HepG2 (cell line): Measurements from ENCODE around the gene TMEM9. TPM values are rescaled to one million over a fixed set of nuclear protein-coding genes. Genes with fewer than 3 reads are reported as not detected.

Experiments
- ADNP ChIP-seq: sonication (generic); formaldehyde crosslinking; IDR thresholded peaks from 2 replicates; pipeline ENCODE4 v1.4.0; 2020; ENCODE audit warnings: missing genetic modification reagents
- BRD4 ChIP-seq: sonication (generic); formaldehyde crosslinking; IDR thresholded peaks from 2 replicates; pipeline ENCODE4 v1.4.0; 2020; ENCODE audit warnings: missing genetic modification reagents
- DNMT1 ChIP-seq: sonication (generic); formaldehyde crosslinking; IDR thresholded peaks from 2 replicates; pipeline ENCODE4 v1.5.1; 2020; ENCODE audit warnings: mild to moderate bottlenecking, missing genetic modification reagents
- HNRNPH1 ChIP-seq: fragments of 200-400 bp; formaldehyde crosslinking; optimal IDR thresholded peaks from 2 replicates; pipeline ENCODE3; 2017; ENCODE audit warnings: mild to moderate bottlenecking, low read depth, low read length
- RARG ChIP-seq: sonication (generic); formaldehyde crosslinking; IDR thresholded peaks from 2 replicates; pipeline ENCODE4 v1.4.0; 2020; ENCODE audit warnings: low read depth, mild to moderate bottlenecking, missing genetic modification reagents
- SALL2 ChIP-seq: sonication (generic); formaldehyde crosslinking; IDR thresholded peaks from 2 replicates; pipeline ENCODE4 v1.8.1; 2023; ENCODE audit warnings: mild to moderate bottlenecking, missing genetic modification reagents, inconsistent platforms
- SATB2 ChIP-seq: sonication (generic); formaldehyde crosslinking; IDR thresholded peaks from 2 replicates; pipeline ENCODE4 v1.5.0; 2020; ENCODE audit warnings: missing genetic modification reagents
- SIX4 ChIP-seq: sonication (generic); formaldehyde crosslinking; IDR thresholded peaks from 2 replicates; pipeline ENCODE4 v1.4.0; 2020; ENCODE audit warnings: missing genetic modification reagents
- SMC3 ChIP-seq: IDR thresholded peaks from 2 replicates; pipeline ENCODE4 v1.6.1; 2011; ENCODE audit warnings: low read length, improper control_type of control experiment
- THYN1 ChIP-seq: sonication (generic); formaldehyde crosslinking; IDR thresholded peaks from 2 replicates; pipeline ENCODE4 v1.8.1; 2023; ENCODE audit warnings: low read depth, mild to moderate bottlenecking, moderate library complexity, missing genetic modification reagents, borderline replicate concordance
- YEATS4 ChIP-seq: sonication (generic); formaldehyde crosslinking; IDR thresholded peaks from 2 replicates; pipeline ENCODE4 v1.4.0; 2020; ENCODE audit warnings: missing genetic modification reagents, borderline replicate concordance
- YY1 ChIP-seq: IDR thresholded peaks from 2 replicates; pipeline ENCODE4 v1.6.1; 2011; ENCODE audit warnings: low read length, low read depth, moderate library complexity, mild to moderate bottlenecking; ENCODE audit not compliant: insufficient read depth, insufficient replicate concordance
- ZFX ChIP-seq: sonication (generic); formaldehyde crosslinking; IDR thresholded peaks from 2 replicates; pipeline ENCODE4 v1.4.0; 2020; ENCODE audit warnings: mild to moderate bottlenecking, low read depth, missing genetic modification reagents, moderate library complexity
- ZNF256 ChIP-seq: sonication (generic); formaldehyde crosslinking; conservative IDR thresholded peaks from 2 replicates; pipeline ENCODE4 v1.4.0; 2020; ENCODE audit warnings: missing genetic modification reagents
- ZNF530 ChIP-seq: sonication (generic); formaldehyde crosslinking; IDR thresholded peaks from 2 replicates; pipeline ENCODE4 v1.5.0; 2020; ENCODE audit warnings: low read depth, mild to moderate bottlenecking, missing genetic modification reagents
- polyA plus RNA-seq, 8 experiments: library from polyadenylated mRNA; depleted of rRNA in 3 of 8; stranded (reverse) in 7 of 8; unstranded in 1 of 8; fragments of >200 nt; fragmentation: Illumina TruSeq in 4 of 8; extraction: Trizol in 4 of 8; gene quantifications; 2 replicates each; pipeline versions ENCODE4 v1.2.1 to v1.2.3, GENCODE V29; 2011 to 2016; ENCODE audit warnings: low read depth in 4 of 8, missing spikeins in 1 of 8, mixed read lengths in 1 of 8; ENCODE audit not compliant: insufficient read depth in 1 of 8
- total RNA-seq, 5 experiments: library from RNA; depleted of rRNA; stranded (reverse); fragments of >200 nt; fragmentation: Illumina TruSeq; extraction: Trizol; gene quantifications; 2 replicates each; pipeline ENCODE4 v1.2.3, GENCODE V29; 2016; ENCODE audit warnings: low read depth in 1 of 5
- TF ChIP-seq, protein P1 (sequence below): sonication (generic); formaldehyde crosslinking; IDR thresholded peaks from 2 replicates; pipeline ENCODE4 v1.8.0; 2022; ENCODE audit warnings: mild to moderate bottlenecking, missing genetic modification reagents, moderate library complexity
- TF ChIP-seq, protein P2 (sequence below): sonication (generic); formaldehyde crosslinking; IDR thresholded peaks from 2 replicates; pipeline ENCODE4 v1.8.0; 2022; ENCODE audit warnings: mild to moderate bottlenecking, missing genetic modification reagents, moderate library complexity
- TF ChIP-seq, protein P3 (sequence below): sonication (generic); formaldehyde crosslinking; IDR thresholded peaks from 2 replicates; pipeline ENCODE4 v1.8.0; 2022; ENCODE audit warnings: missing genetic modification reagents, mild to moderate bottlenecking, moderate library complexity, borderline replicate concordance
- TF ChIP-seq, protein P4 (sequence below): sonication (generic); formaldehyde crosslinking; IDR thresholded peaks from 2 replicates; pipeline ENCODE4 v1.5.1; 2020; ENCODE audit warnings: mild to moderate bottlenecking, missing genetic modification reagents, moderate library complexity

TMEM9 gene
- total and polyA plus RNA-seq, 2 of the 13 experiments (the other 11 are each of a cell fraction or from before 2014, with no cell fraction given): 60.9 to 102 TPM

DNA sequence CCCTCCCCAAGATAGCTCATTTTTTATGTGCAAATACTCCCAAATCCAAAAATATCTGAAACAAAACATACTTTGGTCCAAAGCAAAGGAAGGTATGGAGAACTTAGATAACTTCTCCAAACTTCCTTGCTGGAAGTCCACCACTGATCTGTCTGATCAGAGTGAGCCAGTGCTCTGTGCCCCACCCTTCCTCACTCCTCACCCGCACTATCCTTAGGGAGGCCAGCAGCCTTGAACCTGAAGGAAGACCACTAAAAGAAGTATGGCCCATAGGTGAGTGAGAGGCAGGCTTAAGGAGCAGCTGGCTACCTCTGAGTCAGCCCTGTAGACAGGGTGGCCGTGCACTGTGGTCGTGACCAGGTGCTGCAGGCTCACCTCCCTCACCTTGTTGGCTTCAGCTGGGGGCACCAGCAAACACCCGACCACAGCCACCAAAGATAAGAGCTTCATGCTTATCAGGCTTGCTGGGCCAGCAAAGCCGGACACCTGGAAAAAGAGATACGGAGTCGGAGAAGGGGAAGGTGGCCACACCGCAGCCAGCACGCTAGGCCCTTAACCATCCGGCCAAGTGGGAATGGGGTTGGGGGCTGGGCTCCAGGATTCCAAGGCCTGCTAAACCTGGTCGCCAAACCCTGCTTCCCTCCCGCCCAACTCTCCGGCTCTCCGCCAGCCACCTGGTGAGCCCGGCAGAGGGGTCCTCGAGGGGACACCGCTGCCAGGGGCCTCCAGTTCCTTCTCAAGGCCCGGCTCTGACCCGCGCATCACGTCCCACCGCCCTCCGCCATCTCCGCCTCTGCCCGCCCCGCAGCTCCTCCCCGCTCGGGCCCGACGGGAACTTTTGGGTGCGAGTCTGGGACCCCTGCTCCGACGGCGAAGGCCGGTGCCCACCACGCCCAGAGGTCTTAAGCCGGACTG, 543 bp downstream of the TMEM9 start (continued):
- TF ChIP-seq, protein P1, sequence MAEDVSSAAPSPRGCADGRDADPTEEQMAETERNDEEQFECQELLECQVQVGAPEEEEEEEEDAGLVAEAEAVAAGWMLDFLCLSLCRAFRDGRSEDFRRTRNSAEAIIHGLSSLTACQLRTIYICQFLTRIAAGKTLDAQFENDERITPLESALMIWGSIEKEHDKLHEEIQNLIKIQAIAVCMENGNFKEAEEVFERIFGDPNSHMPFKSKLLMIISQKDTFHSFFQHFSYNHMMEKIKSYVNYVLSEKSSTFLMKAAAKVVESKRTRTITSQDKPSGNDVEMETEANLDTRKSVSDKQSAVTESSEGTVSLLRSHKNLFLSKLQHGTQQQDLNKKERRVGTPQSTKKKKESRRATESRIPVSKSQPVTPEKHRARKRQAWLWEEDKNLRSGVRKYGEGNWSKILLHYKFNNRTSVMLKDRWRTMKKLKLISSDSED (CRISPR knock-in tag): no peak
- TF ChIP-seq, protein P2, sequence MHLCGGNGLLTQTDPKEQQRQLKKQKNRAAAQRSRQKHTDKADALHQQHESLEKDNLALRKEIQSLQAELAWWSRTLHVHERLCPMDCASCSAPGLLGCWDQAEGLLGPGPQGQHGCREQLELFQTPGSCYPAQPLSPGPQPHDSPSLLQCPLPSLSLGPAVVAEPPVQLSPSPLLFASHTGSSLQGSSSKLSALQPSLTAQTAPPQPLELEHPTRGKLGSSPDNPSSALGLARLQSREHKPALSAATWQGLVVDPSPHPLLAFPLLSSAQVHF (CRISPR knock-in tag): no peak
- TF ChIP-seq ADNP: no peak
- no peak for TF ChIP-seq ZNF530 (CRISPR knock-in tag)
- TF ChIP-seq ZFX (CRISPR knock-in tag): peak; percentile 89
- TF ChIP-seq, protein P3, sequence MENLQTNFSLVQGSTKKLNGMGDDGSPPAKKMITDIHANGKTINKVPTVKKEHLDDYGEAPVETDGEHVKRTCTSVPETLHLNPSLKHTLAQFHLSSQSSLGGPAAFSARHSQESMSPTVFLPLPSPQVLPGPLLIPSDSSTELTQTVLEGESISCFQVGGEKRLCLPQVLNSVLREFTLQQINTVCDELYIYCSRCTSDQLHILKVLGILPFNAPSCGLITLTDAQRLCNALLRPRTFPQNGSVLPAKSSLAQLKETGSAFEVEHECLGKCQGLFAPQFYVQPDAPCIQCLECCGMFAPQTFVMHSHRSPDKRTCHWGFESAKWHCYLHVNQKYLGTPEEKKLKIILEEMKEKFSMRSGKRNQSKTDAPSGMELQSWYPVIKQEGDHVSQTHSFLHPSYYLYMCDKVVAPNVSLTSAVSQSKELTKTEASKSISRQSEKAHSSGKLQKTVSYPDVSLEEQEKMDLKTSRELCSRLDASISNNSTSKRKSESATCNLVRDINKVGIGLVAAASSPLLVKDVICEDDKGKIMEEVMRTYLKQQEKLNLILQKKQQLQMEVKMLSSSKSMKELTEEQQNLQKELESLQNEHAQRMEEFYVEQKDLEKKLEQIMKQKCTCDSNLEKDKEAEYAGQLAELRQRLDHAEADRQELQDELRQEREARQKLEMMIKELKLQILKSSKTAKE (CRISPR knock-in tag): no peak
- no peak for TF ChIP-seq SIX4 (CRISPR knock-in tag)
- TF ChIP-seq HNRNPH1: no peak
- no peak for TF ChIP-seq SATB2 (CRISPR knock-in tag)
- no peak for TF ChIP-seq THYN1 (CRISPR knock-in tag)
- peak; percentile 64 for TF ChIP-seq YY1
- peak; percentile 49; the same call in 1 of the 2 replicates for TF ChIP-seq ZNF256 (CRISPR knock-in tag)
- TF ChIP-seq YEATS4 (CRISPR knock-in tag): peak; percentile 54; the same call in 1 of the 2 replicates
- TF ChIP-seq RARG (CRISPR knock-in tag): no peak
- no peak for TF ChIP-seq BRD4 (CRISPR knock-in tag)
- TF ChIP-seq SALL2: peak; percentile 38; the same call in 1 of the 2 replicates
- TF ChIP-seq, protein P4, sequence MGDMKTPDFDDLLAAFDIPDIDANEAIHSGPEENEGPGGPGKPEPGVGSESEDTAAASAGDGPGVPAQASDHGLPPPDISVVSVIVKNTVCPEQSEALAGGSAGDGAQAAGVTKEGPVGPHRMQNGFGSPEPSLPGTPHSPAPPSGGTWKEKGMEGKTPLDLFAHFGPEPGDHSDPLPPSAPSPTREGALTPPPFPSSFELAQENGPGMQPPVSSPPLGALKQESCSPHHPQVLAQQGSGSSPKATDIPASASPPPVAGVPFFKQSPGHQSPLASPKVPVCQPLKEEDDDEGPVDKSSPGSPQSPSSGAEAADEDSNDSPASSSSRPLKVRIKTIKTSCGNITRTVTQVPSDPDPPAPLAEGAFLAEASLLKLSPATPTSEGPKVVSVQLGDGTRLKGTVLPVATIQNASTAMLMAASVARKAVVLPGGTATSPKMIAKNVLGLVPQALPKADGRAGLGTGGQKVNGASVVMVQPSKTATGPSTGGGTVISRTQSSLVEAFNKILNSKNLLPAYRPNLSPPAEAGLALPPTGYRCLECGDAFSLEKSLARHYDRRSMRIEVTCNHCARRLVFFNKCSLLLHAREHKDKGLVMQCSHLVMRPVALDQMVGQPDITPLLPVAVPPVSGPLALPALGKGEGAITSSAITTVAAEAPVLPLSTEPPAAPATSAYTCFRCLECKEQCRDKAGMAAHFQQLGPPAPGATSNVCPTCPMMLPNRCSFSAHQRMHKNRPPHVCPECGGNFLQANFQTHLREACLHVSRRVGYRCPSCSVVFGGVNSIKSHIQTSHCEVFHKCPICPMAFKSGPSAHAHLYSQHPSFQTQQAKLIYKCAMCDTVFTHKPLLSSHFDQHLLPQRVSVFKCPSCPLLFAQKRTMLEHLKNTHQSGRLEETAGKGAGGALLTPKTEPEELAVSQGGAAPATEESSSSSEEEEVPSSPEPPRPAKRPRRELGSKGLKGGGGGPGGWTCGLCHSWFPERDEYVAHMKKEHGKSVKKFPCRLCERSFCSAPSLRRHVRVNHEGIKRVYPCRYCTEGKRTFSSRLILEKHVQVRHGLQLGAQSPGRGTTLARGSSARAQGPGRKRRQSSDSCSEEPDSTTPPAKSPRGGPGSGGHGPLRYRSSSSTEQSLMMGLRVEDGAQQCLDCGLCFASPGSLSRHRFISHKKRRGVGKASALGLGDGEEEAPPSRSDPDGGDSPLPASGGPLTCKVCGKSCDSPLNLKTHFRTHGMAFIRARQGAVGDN (CRISPR knock-in tag): peak; percentile 72
- TF ChIP-seq DNMT1 (CRISPR knock-in tag): no peak
- no peak for TF ChIP-seq SMC3
